Stimulated activated CD8-positive, alpha-beta memory T cell treated with anti-CD3 and anti-CD28 coated beads, Interleukin-2, amount 100 ng/mL, for 48 hours (primary cell): ENCODE results near the gene PPP1R12B.
"Not testable (repeated sequence)": the region's sequence is repeated elsewhere in the genome, so short reads cannot be mapped to it uniquely, and the experiment has no call there.

Experiments used
- DNase-seq, 2 donors: peaks; one replicate each; pipeline ENCODE4 v3.0.0-alpha.2; 2020; ENCODE audit warnings: low read depth in 2 of 2

PPP1R12B gene

DNA sequence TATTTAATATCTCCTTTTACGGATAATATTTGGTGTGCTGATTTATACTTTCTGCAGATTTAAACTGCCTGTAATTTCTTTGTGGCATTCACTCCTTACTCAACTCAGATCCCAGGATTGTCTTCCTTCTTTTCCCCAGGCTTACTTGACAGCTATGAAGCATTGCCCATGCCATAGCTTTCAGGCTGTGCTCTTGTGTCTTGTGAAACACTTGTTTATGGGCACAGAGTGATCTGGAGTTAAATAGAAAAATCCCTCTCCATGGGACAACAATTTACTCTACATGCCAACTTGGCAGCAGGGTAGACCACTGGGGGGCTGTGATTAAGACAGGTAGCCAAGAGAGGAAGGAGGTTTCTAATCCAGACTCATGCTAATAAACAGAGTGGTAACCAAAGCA lies 57.4 kb downstream of the PPP1R12B start:
- DNase-seq = no peak

DNA sequence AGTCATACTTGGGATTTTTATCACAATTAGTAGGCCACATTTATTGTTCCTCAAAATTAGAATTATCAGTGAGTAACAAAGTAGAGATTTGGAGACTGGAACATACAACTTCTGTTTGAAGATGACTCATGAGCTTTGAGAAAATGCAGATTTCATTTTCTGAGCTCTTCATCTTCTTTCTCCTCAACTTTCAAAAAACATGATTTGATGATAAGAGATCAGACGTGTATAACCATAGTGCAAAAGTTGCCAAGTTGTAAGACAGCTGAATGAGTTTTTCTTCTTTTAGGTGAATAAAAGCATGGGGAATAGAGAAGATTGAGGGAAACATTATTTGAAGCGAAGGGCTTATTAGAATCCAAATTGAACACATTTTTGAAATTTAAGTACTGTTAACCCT lies 58.4 kb downstream of the PPP1R12B start:
- DNase-seq = not testable (repeated sequence)

DNA sequence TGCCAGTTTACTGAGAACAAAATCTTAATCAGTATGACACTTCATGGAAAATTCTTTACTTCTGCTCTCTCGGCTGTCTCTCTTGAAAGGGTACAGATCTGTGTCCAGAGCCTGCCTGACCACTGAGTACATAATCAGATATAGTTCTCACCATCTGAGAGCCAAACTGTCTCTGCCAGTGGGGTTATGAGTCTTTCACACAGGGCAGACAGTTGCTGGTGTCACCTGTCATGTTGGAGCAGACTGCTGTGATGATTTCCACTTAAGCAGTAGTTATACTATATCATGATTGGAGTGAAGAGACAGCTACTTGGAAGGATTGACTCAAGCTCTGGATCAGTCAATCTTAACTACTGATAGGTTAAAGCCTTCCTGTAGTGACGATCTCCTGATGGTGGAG lies 58.9 kb downstream of the PPP1R12B start:
- not testable (repeated sequence) for DNase-seq

DNA sequence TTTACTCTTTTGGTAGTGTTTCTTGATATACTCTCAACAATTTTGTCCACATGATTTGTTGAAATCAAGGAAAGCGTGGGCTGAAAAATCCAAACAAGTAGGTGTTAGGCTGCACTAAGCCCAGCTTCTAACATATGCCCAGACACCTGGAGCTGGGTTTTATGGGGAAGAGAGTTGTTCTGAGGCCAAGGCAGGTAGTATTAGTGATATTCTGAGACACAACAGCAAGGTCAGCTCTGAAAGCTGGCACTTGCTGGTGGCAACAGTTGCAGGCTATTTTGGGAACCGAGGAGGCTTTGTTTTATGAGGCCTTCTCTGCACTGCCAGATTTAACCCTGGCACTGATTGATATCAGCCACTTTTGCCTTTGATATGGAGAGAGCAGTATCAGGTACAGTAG lies 61.8 kb downstream of the PPP1R12B start:
- not testable (repeated sequence) for DNase-seq

DNA sequence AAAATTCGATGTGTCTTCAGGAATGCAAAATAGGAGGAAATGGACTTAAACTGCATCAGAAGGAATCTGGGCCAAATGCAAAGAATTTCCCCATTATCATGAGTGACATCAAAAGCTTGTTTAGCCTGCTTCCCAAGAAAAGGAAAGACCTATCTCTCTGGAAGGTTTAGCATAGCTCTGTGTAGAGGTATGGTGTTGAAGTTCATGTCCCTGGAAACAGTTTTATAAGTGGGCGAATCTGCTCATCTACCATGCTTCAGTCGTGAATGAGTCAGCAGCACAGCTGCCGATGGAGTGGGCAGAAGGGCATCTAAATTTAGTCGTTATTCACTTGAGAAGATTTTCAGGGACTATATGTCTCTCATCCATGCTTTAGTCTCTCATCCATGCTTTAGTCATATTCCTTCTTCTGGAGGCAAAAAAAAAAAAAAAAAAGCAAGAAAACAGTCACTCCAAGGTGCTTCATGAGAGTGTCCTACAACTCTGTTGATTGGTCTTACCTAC lies 62.4 kb downstream of the PPP1R12B start:
- DNase-seq = not testable (repeated sequence)

DNA sequence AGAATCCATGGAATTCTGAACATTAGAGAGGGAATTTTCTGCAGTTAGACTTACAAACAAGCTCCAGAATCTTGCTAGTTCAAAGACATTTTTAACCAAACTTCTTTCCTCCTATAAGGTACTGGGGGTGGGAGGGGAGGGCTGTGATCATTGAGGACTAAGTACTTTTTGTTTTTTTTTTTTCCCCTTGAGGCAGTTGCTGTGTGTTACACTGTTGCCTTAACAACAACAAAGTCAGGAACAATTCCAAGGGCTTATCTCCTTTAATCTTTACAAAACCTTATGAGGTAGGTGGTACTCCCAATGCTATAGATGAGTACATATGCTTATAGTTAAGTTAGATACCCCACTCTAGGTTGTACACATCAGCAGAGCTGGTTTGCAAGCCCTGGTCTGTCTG lies 62.9 kb downstream of the PPP1R12B start:
- DNase-seq = no peak

DNA sequence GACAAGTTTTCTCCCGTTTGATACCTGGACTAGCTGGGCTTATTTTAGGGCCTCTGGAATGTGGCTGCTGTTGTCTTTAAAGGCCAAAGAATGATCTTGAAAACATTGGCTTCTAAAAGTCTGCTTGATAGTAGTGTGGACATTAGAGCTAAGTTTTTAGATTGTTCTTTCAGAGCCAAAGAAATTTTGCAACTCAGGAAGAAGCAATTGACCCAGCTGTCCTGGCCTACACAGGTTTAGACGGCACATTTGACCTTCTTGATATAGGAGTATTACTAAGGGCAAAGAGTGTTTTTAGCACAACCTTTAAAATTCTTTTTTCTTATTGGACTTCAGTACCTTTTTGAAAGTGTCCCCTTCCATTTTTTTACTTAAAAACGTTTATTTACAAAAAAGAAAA lies 63.9 kb downstream of the PPP1R12B start:
- DNase-seq = not testable (repeated sequence)

DNA sequence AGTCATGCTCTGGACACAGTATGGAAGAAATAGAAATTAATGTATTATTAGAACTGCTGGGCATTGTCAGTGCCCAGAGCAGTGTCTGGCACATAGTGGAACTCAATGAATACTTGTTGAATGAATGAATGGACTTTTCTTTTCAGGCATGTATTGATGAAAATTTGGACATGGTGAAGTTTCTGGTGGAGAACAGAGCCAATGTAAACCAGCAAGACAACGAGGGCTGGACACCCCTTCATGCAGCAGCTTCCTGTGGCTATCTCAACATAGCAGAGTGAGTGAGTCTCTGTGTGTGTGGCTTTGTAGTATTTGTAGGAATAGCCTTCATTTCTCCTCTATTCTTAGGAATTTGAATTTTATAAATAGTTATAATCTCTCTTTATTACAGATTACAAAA lies 68.1 kb downstream of the PPP1R12B start:
- DNase-seq = no peak

DNA sequence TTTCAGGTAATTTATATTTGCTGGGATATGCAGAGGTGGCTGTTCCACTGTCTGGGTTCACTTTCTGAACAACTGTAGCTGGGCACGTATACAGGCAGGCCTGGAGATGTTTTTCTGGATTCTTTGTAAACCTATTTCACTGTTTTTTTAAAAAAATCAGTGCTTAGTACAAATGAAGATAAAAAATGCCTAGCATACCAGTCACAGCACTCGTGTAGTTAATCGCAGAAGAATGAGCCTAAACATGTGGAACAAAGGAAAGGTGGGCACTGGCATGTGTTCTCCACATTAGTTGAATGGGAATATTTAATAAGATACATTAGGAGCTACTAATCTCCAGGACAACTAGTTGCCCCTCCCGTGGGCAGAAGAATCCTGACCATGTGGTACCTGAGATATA lies 68.6 kb downstream of the PPP1R12B start:
- not testable (repeated sequence) for DNase-seq

DNA sequence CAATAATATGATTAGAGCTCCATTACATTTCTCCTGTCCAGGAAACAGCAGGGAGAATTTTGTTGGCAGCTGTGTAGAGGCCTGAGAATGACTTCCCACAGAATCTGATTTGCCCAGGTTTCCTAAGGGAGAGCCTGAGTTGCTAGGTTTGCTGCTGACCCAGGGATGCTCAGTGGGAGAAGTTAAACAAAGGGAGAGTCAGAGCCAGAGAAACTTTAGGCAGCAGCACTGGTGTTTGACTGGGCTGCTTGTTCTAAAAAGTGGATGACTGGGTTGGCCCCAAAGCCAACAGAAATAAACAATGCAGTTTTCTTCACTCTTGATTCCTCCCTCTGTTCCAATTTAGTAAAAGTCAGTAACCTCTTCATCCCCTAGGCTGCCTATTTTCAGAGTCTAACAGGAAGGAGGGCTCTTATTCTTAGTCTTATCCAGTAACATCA lies 69.3 kb downstream of the PPP1R12B start:
- DNase-seq = not testable (repeated sequence)

DNA sequence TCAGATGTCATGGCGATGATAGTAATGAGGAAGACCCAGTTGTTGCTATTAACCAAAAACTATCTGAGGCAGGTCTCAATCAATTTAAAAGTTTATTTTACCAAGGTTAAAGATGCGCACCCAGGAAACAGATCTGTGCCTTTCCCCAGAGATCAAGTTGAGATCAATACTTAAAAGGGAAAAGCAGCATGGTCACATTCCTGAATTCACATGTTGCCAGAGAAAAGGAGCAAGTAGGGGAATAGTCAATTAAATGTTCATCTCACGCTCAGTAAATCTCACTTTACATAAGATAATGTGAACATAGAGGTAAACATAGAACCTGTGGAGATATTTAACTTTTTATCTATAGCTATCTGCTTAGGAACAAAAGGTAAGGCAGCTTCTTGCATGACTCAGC lies 71.2 kb downstream of the PPP1R12B start:
- not testable (repeated sequence) for DNase-seq

DNA sequence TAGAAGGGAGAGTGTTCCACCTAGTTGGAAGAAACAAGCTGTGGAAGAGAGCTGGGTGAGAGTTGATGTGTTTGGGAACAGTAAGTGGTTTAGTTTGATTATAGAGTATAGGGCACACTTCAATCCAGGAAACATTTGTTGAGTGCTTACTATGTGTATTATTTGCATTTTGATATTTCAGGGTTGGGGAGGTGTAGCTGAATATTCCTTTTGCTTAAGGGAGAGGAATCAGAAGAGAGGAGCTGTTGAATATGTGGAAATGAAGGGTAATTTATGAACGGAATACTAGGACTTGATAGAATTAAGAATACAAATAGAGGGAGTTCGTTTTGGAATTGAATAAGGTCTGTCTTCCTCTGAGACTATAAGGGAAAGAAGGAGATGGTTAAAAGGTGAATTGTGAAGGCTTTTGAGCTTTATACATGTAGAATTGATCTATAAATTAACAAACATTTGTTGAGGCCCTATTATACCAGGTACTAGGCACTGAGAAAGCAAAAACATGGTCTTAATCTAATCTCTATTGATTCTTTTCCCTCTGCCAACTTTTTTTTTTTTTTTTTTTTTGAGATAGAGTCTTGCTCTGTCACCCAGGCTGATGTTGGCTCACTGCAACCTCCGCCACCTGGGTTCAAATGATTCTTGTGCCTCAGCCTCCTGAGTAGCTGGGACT lies 72.1 kb downstream of the PPP1R12B start:
- DNase-seq = not testable (repeated sequence)

DNA sequence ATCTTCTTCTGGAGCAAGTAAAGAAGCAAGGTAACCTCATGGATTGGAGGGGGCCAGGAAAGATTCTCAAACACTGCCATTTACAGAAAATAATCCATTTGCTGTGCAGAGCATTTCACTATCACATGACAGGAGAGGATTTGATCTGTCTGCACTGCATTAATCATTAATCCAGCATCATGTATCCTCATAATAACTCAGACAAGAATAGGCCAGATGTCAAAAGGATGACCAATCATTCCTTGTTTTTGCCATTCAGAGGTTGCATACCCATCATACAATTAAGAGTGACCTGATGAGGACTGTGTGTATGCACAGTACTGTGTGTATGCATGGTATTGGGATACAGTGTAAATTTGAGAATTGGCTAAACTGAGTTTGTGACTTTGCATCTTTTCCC lies 74.2 kb downstream of the PPP1R12B start:
- DNase-seq = not testable (repeated sequence)

DNA sequence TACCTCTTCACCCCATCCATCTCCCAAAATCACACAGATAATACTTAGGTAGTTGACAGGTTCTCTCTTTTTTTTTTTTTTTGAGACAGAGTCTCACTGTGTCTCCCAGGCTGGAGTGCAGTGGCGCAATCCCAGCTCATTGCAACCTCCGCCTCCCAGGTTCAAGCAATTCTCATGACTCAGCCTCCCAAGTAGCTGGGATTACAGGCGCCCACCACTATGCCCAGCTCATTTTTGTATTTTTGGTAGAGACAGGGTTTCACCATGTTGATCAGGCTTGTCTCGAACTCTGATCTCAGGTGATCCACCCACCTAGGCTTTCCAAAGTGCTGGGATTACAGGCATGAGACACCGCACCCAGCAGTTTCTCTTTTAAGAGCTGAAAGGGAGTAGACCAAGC lies 75.8 kb downstream of the PPP1R12B start:
- DNase-seq = not testable (repeated sequence)

DNA sequence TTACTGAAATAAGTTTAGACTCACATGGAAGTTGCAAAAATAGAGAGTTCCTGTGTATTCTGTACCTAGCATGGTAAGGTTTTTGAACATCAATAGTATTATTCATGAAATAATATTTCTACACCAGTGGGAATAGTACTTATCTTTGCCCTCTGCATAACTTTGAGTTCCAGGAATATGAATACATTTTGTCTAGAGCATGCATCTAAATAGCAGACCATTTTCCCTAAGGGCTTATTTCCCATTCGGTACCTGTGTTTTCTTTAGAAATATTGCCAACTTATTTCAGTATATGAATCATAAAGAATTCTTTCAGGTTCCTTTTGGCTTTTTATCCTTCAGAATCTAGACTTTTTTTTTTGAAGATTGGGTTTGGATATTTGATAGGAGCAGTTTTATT lies 81.6 kb downstream of the PPP1R12B start:
- not testable (repeated sequence) for DNase-seq

DNA sequence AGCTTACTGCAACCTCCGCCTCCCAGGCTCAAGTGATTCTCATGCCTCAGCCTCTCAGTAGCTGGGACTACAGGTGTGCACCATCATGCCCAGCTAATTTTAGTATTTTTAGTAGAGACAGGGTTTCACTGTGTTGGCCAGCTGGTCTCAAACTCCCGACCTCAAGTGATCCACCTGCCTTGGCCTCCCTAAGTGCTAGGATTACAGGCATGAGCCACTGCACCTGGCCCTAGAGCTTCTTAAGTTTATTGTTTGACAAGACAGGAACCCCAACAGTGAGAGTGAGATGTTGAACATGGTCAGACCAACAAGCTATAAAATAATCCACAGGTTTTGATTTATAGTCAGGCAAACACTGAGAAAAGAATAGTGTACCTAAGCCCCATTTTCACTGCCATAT lies 83.8 kb downstream of the PPP1R12B start:
- not testable (repeated sequence) for DNase-seq

DNA sequence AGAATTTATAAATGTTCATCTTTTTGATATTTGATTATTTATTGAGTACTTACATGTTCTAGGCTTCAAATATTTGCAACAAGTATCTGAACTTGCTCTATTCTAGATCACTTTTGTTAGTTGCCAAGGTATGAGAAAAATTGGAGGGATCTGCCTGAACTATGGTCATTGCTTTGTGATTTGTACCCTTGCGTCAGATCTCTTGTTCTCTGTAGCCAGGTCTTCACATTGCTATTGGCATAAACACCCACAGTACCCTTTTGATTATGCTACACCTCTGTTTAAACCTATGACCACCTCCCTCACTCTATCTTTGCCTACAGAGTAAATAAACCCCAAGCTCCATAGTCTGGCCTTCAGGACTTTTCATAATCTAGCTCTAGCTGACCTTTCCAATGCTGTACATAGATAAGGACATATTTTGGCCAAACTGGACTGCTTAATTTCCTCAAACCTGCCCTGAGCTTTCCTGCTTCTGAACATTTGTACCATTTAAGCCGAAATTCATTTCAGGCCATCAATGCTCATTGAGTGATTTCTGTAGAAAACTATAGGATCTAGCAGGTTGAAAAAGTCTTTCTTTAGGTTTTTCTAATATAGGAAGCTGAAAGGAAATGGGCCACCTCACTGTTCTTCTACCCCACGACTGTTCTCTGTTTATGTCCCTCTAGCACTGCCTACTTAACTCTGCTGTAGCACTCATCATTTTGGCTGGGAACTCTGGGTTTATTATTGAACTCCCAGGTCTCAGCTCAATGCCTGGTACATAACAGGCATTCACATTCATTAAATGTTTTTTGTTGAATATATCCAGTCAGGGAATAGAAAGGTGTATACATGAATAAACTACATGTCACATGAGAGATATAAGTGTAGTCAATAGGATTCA lies 84.9 kb downstream of the PPP1R12B start:
- no peak for DNase-seq

DNA sequence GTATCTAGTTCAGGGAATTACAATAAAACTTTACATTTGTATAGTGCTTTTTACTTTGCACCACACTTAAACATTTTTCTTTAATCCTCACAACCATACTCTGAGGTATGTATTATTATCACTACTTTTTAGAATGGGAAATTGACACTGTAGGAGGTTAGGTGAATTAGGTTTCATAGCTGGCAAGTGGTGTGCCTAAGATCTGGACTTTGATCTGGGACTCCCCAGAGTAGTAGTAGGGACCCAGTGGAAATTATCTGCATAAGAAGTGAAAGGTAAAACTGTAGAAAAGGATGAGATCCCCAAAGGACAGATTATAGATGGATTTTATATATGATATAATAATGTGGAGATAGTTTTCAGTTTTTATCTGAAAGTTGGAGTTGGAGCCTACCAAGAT lies 85.6 kb downstream of the PPP1R12B start:
- DNase-seq = no peak

DNA sequence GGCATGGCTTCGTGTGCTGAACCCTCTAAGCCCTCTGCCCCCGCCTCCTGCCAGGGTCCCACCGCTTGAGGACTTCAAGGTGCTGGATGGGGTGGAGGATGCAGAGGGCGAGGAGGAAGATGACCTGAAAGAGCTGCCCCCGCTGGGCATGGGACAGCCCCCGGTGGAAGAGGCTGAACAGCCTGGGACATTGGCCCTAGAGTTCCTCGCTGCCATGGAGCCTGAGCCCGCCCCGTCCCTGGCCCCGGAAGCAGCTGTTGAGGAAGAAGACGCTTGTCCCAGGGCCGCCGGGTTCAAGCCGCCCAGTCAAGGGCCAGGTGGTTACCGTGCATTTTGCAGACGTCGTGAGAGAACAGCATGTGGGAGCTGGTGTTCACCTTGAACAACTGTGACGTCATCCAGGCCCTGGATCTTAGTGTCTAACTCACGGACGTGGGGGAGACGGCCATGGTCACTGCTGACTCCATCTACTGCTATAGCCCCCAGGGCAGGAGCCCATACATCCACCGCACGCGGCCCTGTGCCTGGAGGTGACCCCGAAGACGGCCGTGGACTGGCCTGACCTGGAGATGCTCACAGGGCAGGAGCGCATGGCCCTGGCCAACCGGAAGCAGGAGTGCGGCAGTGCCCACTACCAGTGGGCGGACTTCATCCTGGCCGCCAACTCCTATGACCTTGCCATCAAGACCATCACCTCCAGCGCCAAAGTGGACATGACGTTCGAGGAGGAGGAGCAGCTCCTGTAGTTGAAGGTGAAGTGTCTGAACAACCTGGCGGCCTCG lies 90.1 kb downstream of the PPP1R12B start:
- DNase-seq = no peak

DNA sequence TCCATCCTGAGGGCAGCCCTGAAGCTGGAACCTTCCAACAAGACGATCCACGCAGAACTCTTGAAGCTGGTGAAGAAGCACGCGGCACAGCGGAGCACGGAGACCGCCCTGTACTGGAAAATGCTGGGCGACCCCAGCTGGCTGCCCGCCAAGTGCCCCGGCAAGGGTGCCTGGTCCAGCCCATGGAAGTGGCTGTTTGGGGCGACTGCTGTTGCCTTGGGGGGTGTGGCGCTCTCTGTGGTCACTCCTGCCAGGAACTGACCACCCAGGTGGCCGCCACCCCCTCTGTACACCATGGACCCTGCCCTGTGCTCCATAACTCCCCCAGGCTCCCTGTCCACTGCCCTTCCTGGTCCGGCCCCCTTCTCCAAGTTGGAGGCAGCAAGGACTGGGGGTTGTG lies 90.8 kb downstream of the PPP1R12B start:
- DNase-seq = no peak

DNA sequence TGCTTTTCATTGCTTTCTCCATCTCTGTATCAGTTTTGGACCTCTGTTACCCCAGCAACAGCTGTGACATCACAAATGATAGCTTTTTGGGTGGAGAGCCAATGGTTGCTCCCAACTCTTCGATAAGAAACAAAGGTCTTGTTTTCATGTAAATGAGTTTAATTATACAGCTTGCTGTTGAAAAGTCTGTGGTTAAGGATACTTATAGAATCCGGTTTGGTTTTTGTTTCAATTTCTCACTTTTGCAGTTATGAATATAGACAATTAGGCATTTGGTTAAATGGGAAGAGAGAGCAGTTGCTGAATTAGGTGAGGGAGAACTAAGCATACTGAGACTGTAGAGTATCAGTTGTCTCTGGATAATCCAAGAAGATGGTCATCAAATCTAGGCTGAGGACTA lies 99.6 kb downstream of the PPP1R12B start:
- DNase-seq = not testable (repeated sequence)

DNA sequence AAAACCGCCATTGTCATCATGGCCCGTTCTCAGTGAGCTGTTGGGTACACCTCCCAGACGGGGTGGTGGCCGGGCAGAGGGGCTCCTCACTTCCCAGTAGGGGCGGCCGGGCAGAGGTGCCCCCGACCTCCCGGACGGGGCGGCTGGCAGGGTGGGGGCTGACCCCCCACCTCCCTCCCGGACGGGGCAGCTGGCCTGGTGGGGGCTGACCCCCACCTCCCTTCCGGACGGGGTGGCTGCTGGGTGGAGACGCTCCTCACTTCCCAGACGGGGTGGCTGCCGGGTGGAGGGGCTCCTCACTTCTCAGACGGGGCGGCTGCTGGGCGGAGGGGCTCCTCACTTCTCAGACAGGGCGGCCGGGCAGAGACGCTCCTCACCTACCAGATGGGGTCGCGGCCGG lies 103.1 kb downstream of the PPP1R12B start:
- not testable (repeated sequence) for DNase-seq
